Duodenal mucosa (tissue), 2 donors: ENCODE results near the gene TNIP1.

Experiments used
- H3K27ac ChIP-seq: one replicate; pipeline ENCODE4 v1.7.0; 2013; ENCODE audit warnings: low read depth, low read length
- H3K27me3 ChIP-seq, 2 donors: one replicate each; pipeline ENCODE4 v1.7.0; 2013; ENCODE audit warnings: low read length in 2 of 2, control low read depth in 1 of 2; ENCODE audit not compliant: insufficient read depth in 2 of 2, control insufficient read depth in 1 of 2
- H3K36me3 ChIP-seq, 2 donors: one replicate each; pipeline ENCODE4 v1.7.0; 2013; ENCODE audit warnings: low read length in 2 of 2, control low read depth in 1 of 2; ENCODE audit not compliant: insufficient read depth in 2 of 2, control insufficient read depth in 1 of 2
- H3K4me1 ChIP-seq, 2 donors: one replicate each; pipeline ENCODE4 v1.7.0; 2013; ENCODE audit warnings: low read length in 2 of 2, control low read depth in 1 of 2; ENCODE audit not compliant: insufficient read depth in 2 of 2, control insufficient read depth in 1 of 2
- H3K4me3 ChIP-seq, 2 donors: one replicate each; pipeline ENCODE4 v1.7.0; 2013; ENCODE audit warnings: low read length in 2 of 2, low read depth in 1 of 2
- H3K9ac ChIP-seq, 2 donors: one replicate each; pipeline ENCODE4 v1.7.0; 2013; ENCODE audit warnings: low read length in 2 of 2, low read depth in 1 of 2
- H3K9me3 ChIP-seq, 2 donors: one replicate each; pipeline ENCODE4 v1.7.0; 2013; ENCODE audit warnings: low read length in 2 of 2, control low read depth in 1 of 2; ENCODE audit not compliant: control insufficient read depth in 1 of 2

The TNIP1 gene

GRCh38 chr5:151068433-151069197 lies 12.2 kb downstream of the TNIP1 start:
- H3K27me3 ChIP-seq, result no peaks in the 10 kb centered on the region
- H3K4me1 ChIP-seq, result peaks cover 57 to 66% of the 10 kb centered on the region in 2 donors
- H3K9ac ChIP-seq, result no peak overlapping the region
- peak overlapping the region; percentile 32 for H3K27ac ChIP-seq
- H3K4me3 ChIP-seq, result no peak overlapping the region
- no peaks in the 10 kb centered on the region for H3K9me3 ChIP-seq
- H3K36me3 ChIP-seq, result peaks cover 8 to 52% of the 10 kb centered on the region in 2 donors

GRCh38 chr5:151067632-151068432 lies 13.0 kb downstream of the TNIP1 start:
- H3K4me1 ChIP-seq, result peaks cover 65 to 74% of the 10 kb centered on the region in 2 donors
- H3K9me3 ChIP-seq, result no peaks in the 10 kb centered on the region
- no peaks in the 10 kb centered on the region for H3K27me3 ChIP-seq
- H3K27ac ChIP-seq, result peak overlapping the region; percentile 32
- H3K9ac ChIP-seq, result no peak overlapping the region
- no peak overlapping the region for H3K4me3 ChIP-seq
- peaks cover 9 to 56% of the 10 kb centered on the region in 2 donors for H3K36me3 ChIP-seq

DNA sequence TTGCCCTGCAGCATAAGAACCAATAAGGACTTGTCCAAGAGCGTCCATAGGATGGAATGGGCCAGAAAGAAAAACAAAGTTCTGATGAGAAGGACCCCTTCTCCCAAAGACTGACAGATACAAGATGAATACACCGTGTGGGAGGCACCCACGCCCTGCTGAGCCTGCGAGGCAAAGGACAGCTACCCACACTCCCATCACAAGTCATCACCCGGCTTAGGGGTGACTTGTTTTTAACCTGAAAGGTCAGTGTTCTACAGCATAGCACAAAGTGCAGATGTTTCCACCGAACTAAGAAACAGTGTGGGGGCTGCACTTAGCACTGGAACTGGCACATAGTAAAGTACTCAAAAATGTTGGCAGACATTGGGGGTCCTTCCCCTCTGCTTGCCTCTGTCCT lies 13.9 kb downstream of the TNIP1 start:
- Histone ChIP-seq H3K9me3 (no peaks in the 10 kb centered on the region), H3K27ac (no peak overlapping the region), H3K4me1 (peaks cover 64 to 74% of the 10 kb centered on the region in 2 donors), H3K9ac (no peak overlapping the region), H3K27me3 (no peaks in the 10 kb centered on the region), H3K36me3 (peaks cover 18 to 62% of the 10 kb centered on the region in 2 donors), H3K4me3 (no peak overlapping the region)

GRCh38 chr5:151065609-151066008 lies 15.2 kb downstream of the TNIP1 start:
- H3K9me3 ChIP-seq, result no peaks in the 10 kb centered on the region
- no peak overlapping the region for H3K27ac ChIP-seq
- no peaks in the 10 kb centered on the region for H3K27me3 ChIP-seq
- no peak overlapping the region for H3K4me3 ChIP-seq
- peaks cover 30 to 68% of the 10 kb centered on the region in 2 donors for H3K36me3 ChIP-seq
- no peak overlapping the region for H3K9ac ChIP-seq
- peaks cover 66 to 74% of the 10 kb centered on the region in 2 donors for H3K4me1 ChIP-seq

DNA sequence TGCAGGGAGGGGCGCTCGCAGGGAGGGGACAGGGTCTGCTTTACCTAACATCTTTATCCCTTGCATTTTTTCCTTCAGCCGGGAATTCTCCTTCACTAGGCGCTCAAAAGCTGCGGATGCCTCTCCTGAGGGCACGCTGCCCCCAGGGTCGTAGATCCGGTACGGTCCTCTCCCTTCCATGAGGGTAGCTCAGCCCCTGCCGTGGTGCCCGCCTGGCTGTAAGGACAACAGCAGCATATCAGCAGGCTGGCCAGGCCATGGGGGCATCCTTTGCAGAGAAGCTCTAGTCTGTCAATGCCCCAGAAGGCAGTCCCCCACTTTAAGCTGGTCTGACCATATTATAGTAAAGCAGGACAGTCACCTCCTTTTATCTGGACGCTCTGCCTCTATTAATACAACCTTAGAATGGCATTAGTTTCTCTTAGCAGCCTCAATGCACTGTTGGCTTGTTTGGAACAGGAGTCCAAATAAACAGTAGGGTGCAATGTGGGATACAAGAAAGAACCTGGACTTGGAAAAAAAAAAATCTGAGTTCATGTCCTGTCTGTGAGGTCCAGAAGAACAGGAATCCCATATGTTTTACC lies 15.8 kb downstream of the TNIP1 start:
- Histone ChIP-seq H3K9ac (no peak overlapping the region), H3K4me1 (peaks cover 72 to 74% of the 10 kb centered on the region in 2 donors), H3K27me3 (no peaks in the 10 kb centered on the region), H3K27ac (no peak overlapping the region), H3K9me3 (no peaks in the 10 kb centered on the region), H3K36me3 (peaks cover 36 to 74% of the 10 kb centered on the region in 2 donors), H3K4me3 (no peak overlapping the region)

DNA sequence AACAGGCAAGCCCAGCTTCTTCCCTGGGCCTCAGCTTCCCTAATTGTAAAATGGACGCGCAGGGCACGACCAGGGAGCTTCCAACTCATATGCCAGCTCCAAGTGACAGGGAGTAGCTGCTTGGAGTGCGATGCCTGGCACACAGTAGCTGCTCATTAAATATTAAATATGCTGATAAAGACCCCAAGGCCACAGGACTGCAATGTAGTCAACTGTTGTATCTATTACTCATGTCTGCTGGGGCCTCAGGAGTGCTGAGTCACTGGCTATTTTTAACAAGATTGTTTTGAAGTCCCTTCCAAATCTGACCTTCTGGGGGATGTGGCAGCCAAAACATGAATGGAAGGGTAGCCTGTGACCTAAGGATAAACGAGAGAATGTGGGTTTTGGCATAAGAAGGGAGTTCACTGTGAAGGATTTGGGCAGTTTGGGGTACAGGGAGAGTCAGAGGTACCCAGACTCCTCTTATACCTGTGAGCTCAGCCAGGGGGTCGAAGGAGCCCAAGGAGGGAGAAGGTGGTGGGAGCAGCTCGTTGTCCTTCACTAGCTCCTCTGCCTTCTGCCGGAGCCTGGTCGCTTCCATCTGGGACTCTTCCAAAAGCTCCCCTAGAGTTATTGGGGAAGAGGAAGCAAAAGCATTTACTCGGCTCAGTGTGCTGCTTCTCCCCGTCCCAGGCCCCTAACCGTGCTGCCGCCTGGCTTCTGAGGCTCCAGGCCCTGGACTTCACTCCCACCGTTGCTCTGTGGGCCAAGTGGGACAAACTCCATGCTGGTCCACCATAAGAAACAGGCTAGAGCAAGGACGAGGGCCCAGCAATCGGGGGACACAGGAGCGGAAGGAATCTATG lies 17.5 kb downstream of the TNIP1 start:
- Histone ChIP-seq H3K36me3 (peaks cover 49 to 79% of the 10 kb centered on the region in 2 donors), H3K27ac (peak overlapping the region; percentile 57), H3K27me3 (no peaks in the 10 kb centered on the region), H3K4me3 (no peak overlapping the region), H3K9ac (no peak overlapping the region), H3K4me1 (peaks cover 60 to 65% of the 10 kb centered on the region in 2 donors), H3K9me3 (no peaks in the 10 kb centered on the region)

DNA sequence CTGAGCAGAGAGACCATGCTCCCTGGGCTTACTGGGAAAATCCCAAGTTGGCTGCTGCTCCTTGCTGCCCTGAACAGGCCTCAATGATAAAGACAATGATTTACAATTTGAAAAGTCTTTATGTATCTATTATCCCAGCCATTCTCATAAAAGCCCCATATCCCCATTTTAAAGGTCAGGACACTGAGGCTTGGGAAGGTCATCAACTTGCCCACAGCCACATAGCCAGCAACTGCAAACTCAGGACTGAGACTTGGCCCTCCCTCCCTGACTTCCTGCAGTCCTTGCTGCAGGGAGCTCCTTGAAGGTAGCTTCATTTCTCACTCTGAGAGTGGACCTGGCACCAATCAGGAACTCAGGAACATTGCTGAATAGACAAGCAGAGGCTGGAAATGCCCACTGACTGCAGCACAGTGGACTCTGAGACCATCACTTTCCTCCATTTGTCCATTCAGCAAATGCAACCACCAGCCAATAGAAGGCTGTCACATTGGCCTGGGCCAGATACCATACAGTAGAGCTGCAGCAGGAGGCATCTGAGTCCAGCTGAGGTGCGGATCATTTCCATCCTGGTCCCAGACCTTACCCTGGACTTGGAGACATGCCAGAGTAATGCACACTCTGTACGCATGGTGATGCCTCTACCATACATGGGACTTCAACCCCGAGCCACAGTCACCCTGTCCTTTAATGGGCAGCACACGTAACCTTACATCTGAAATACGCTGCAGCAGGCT lies 18.3 kb downstream of the TNIP1 start:
- Histone ChIP-seq H3K9ac (no peak overlapping the region), H3K36me3 (peaks cover 52 to 81% of the 10 kb centered on the region in 2 donors), H3K4me1 (peaks cover 53 to 57% of the 10 kb centered on the region in 2 donors), H3K9me3 (no peaks in the 10 kb centered on the region), H3K27ac (no peak overlapping the region), H3K4me3 (no peak overlapping the region), H3K27me3 (no peaks in the 10 kb centered on the region)

DNA sequence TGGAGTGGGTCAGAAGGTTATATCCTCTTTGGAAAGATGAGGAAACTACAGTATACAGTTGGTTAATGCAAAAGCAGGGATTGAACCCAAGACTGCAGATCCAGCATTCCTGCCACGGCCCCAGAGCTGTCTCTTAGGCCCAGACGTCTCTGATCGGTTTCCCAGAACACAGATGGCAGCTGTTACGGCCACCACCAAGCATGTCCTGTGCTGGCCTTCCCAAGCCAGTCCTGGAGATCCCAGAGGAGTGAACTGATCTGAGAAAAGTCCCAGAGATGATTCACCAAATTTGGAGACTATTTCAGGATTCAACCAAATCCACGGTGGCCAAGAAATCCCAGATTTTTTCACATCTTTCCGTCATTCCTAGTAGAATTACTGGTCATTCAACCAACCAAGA lies 20.1 kb downstream of the TNIP1 start:
- no peak overlapping the region for H3K4me3 ChIP-seq
- H3K27ac ChIP-seq, result peak overlapping the region; percentile 11
- peaks cover 43% of the 10 kb centered on the region in 2 donors for H3K4me1 ChIP-seq
- no peaks in the 10 kb centered on the region for H3K9me3 ChIP-seq
- H3K27me3 ChIP-seq, result no peaks in the 10 kb centered on the region
- H3K9ac ChIP-seq, result peak overlapping the region in 1 of 2 donors; percentile 27
- peaks cover 55 to 84% of the 10 kb centered on the region in 2 donors for H3K36me3 ChIP-seq

DNA sequence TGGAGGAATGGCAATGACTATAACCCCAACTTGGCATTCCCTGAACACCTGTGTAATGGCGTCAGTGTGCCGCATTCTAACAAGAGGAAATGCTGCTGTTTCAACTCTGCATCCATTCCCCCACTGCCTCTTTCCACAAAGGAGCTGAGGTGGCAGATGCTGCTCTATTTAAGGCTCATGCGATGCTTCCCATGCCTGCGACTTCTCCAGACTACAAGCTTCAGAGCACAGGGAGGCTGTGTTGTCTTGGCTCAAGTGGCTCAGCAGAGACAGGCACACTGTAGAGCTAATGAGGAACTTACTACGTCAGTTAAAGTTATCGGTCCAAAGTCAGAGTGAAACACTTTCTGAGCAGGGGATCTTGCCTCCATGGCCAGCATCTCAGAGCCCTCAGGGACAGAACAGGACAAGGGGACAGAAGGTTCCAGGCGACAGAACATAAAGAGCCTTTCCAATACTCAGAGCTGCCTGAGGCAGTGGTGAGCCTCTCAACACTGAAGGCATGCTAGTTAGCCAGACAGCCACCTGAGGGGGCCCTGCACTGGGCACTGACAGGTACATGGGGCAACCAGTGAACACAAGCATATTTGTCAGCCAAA lies 21.8 kb downstream of the TNIP1 start:
- Histone ChIP-seq H3K9ac (no peak overlapping the region), H3K9me3 (no peaks in the 10 kb centered on the region), H3K27me3 (no peaks in the 10 kb centered on the region), H3K4me1 (peaks cover 38 to 45% of the 10 kb centered on the region in 2 donors), H3K4me3 (no peak overlapping the region), H3K27ac (no peak overlapping the region), H3K36me3 (peaks cover 60 to 87% of the 10 kb centered on the region in 2 donors)
